ENCODE results near the gene IGHMBP2.

DNA sequence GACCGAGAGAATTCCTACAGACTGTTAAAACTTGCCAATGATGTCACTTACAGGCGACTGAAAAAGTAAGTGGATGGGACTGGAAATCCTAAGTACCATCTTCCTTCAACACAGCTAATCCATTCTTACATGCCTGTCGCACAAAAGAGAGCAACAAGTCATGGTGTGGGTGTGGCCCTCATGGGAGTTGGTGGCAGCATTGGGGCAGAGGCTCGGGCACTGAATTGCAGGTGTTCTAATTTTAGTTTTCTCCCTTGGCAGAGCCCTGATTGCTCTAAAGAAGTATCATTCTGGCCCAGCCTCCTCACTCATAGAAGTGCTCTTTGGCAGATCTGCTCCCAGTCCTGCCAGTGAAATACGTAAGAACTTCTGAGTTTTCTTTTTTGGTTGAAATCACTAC is 4.6 kb downstream of the IGHMBP2 start:
- TF ChIP-seq, protein P1, sequence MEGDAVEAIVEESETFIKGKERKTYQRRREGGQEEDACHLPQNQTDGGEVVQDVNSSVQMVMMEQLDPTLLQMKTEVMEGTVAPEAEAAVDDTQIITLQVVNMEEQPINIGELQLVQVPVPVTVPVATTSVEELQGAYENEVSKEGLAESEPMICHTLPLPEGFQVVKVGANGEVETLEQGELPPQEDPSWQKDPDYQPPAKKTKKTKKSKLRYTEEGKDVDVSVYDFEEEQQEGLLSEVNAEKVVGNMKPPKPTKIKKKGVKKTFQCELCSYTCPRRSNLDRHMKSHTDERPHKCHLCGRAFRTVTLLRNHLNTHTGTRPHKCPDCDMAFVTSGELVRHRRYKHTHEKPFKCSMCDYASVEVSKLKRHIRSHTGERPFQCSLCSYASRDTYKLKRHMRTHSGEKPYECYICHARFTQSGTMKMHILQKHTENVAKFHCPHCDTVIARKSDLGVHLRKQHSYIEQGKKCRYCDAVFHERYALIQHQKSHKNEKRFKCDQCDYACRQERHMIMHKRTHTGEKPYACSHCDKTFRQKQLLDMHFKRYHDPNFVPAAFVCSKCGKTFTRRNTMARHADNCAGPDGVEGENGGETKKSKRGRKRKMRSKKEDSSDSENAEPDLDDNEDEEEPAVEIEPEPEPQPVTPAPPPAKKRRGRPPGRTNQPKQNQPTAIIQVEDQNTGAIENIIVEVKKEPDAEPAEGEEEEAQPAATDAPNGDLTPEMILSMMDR (IDR thresholded peaks at IDR 0.05; ENCODE audit: poor library complexity), result no peak
- no peak for TF ChIP-seq EZH2 (IDR thresholded peaks at IDR 0.05; ENCODE audit: borderline replicate concordance)
